Fibroblast of peridontal ligament (primary cell): ENCODE data around the gene CKLF.
"Not testable (repeated sequence)": the region's sequence is repeated elsewhere in the genome, so short reads cannot be mapped to it uniquely, and the experiment has no call there.

Experiments used
- DNase-seq: peaks from one replicate; pipeline ENCODE4 v3.0.0-alpha.2; 2010; ENCODE audit errors: extremely low read depth

CKLF gene

GRCh38 chr16:66552286-66553177 is at the start of gene CKLF:
Gene CKLF (plus strand): TSS chr16:66552576. CDS start chr16:66552716, 140 bp downstream.
- DNase-seq: peak; percentile 86

- DNase-seq: no peak
Measured at GRCh38 chr16:66503030-66503429, 49.3 kb upstream of the CKLF start.

GRCh38 chr16:66503612-66504011 is 48.8 kb upstream of the CKLF start:
- no peak for DNase-seq

- DNase-seq: no peak
Measured at GRCh38 chr16:66507731-66508239, 44.6 kb upstream of the CKLF start.

- DNase-seq: peak; percentile 78
Measured at GRCh38 chr16:66508248-66508913, 44.0 kb upstream of the CKLF start.

GRCh38 chr16:66508914-66509496 is 43.4 kb upstream of the CKLF start:
- DNase-seq: no peak

- DNase-seq: no peak
Measured at GRCh38 chr16:66509576-66509975, 42.8 kb upstream of the CKLF start.

- DNase-seq: no peak
Measured at GRCh38 chr16:66510298-66510697, 42.1 kb upstream of the CKLF start.

GRCh38 chr16:66510711-66511601 is 41.4 kb upstream of the CKLF start:
- no peak for DNase-seq

- DNase-seq: peak; percentile 77
Measured at GRCh38 chr16:66511602-66512271, 40.6 kb upstream of the CKLF start.

GRCh38 chr16:66512272-66513110 is 39.9 kb upstream of the CKLF start:
- DNase-seq: no peak

- DNase-seq: no peak
Measured at GRCh38 chr16:66513111-66513723, 39.2 kb upstream of the CKLF start.

GRCh38 chr16:66514391-66514790 is 38.0 kb upstream of the CKLF start:
- not testable (repeated sequence) for DNase-seq

GRCh38 chr16:66514980-66515595 is 37.3 kb upstream of the CKLF start:
- DNase-seq: not testable (repeated sequence)

GRCh38 chr16:66515596-66516508 is 36.5 kb upstream of the CKLF start:
- peak; percentile 14 for DNase-seq

- DNase-seq: no peak
Measured at GRCh38 chr16:66516509-66516807, 35.9 kb upstream of the CKLF start.

GRCh38 chr16:66516808-66517585 is 35.4 kb upstream of the CKLF start:
- peak; percentile 99 for DNase-seq
